Hepatocyte (in vitro differentiated cells): Measurements from ENCODE around the gene LITAFD. TPM values are rescaled to one million over a fixed set of nuclear protein-coding genes. Genes with fewer than 3 reads are reported as not detected.

ENCODE experiments used
- DNase-seq: peaks from one replicate; pipeline ENCODE4 v3.0.0-alpha.2; 2016; ENCODE audit warnings: low spot score
- H2AFZ ChIP-seq: fragments of 200-600 bp; sonication (generic); 2 replicates; pipeline ENCODE4 v1.6.0; 2016; ENCODE audit warnings: antibody characterized with exemption, mild to moderate bottlenecking
- H3K27ac ChIP-seq: fragments of 200-600 bp; sonication (generic); 2 replicates; pipeline ENCODE4 v1.5.1; 2016; ENCODE audit warnings: mild to moderate bottlenecking
- H3K27me3 ChIP-seq: fragments of 200-600 bp; sonication (generic); 2 replicates; pipeline ENCODE4 v1.6.1; 2016
- H3K36me3 ChIP-seq: fragments of 200-600 bp; sonication (generic); replicated peaks from 2 replicates; pipeline ENCODE4 v1.5.1; 2016; ENCODE audit warnings: low read depth; ENCODE audit not compliant: insufficient read depth
- H3K4me1 ChIP-seq: fragments of 200-600 bp; sonication (generic); 2 replicates; pipeline ENCODE4 v1.5.1; 2016; ENCODE audit warnings: mild to moderate bottlenecking, moderate library complexity; ENCODE audit not compliant: insufficient read depth
- H3K4me2 ChIP-seq: fragments of 200-600 bp; sonication (generic); 2 replicates; pipeline ENCODE4 v1.6.0; 2016
- H3K4me3 ChIP-seq: fragments of 200-600 bp; sonication (generic); 2 replicates; pipeline ENCODE4 v1.5.1; 2016; ENCODE audit warnings: mild to moderate bottlenecking
- H3K79me2 ChIP-seq: fragments of 200-600 bp; sonication (generic); 2 replicates; pipeline ENCODE4 v1.6.0; 2017; ENCODE audit warnings: mild to moderate bottlenecking
- H3K9me2 ChIP-seq: fragments of 200-600 bp; sonication (generic); replicated peaks from 2 replicates; pipeline ENCODE4 v1.6.0; 2017; ENCODE audit warnings: mild to moderate bottlenecking; ENCODE audit not compliant: insufficient read depth
- H3K9me3 ChIP-seq: fragments of 200-600 bp; sonication (generic); 2 replicates; pipeline ENCODE4 v1.5.1; 2016; ENCODE audit warnings: low read depth, mild to moderate bottlenecking
- H4K20me1 ChIP-seq: fragments of 200-600 bp; sonication (generic); 2 replicates; pipeline ENCODE4 v1.6.0; 2016; ENCODE audit warnings: mild to moderate bottlenecking; ENCODE audit not compliant: insufficient read depth, poor library complexity, severe bottlenecking
- EZH2 ChIP-seq: fragments of 200-600 bp; sonication (generic); IDR thresholded peaks from 2 replicates; pipeline ENCODE4 v1.6.1; 2016; ENCODE audit warnings: antibody characterized with exemption, mild to moderate bottlenecking, borderline replicate concordance
- EZH2phosphoT487 ChIP-seq: fragments of 200-600 bp; sonication (generic); IDR thresholded peaks from one replicate; pipeline ENCODE4 v1.6.1; 2018; ENCODE audit warnings: antibody characterized with exemption, mild to moderate bottlenecking, low read depth, moderate library complexity; ENCODE audit not compliant: unreplicated experiment, severe bottlenecking
- WGBS: methylation state at CpG from one replicate; pipeline ENCODE4 v1.1.6; 2016; ENCODE audit warnings: low lambda C conversion rate; ENCODE audit errors: missing lambda C conversion rate; 5-methylcytosine and 5-hydroxymethylcytosine counted together
- polyA plus RNA-seq: library from polyadenylated mRNA; unstranded; fragments of >200 nt; fragmentation: Nextera tagmentation; extraction: Ambion mirVana; gene quantifications from 2 replicates; pipeline ENCODE4 v1.2.1, GENCODE V29; 2016
- total RNA-seq: library from RNA; depleted of rRNA; stranded (reverse); fragments of >200 nt; gene quantifications from 2 replicates; pipeline ENCODE4 v1.2.3, GENCODE V29; 2014
- TF ChIP-seq, protein P1 (sequence below): fragments of 200-600 bp; sonication (generic); IDR thresholded peaks from 2 replicates; pipeline ENCODE4 v1.5.1; 2016; ENCODE audit warnings: antibody characterized with exemption, mild to moderate bottlenecking; ENCODE audit not compliant: poor library complexity

The LITAFD gene
- total and polyA plus RNA-seq, 2 experiments from 2014 or later, result not detected

GRCh38 chr16:8865145-8865882, 16.8 kb upstream of the LITAFD start:
- TF ChIP-seq EZH2phosphoT487, result no peak
- TF ChIP-seq, protein P1, sequence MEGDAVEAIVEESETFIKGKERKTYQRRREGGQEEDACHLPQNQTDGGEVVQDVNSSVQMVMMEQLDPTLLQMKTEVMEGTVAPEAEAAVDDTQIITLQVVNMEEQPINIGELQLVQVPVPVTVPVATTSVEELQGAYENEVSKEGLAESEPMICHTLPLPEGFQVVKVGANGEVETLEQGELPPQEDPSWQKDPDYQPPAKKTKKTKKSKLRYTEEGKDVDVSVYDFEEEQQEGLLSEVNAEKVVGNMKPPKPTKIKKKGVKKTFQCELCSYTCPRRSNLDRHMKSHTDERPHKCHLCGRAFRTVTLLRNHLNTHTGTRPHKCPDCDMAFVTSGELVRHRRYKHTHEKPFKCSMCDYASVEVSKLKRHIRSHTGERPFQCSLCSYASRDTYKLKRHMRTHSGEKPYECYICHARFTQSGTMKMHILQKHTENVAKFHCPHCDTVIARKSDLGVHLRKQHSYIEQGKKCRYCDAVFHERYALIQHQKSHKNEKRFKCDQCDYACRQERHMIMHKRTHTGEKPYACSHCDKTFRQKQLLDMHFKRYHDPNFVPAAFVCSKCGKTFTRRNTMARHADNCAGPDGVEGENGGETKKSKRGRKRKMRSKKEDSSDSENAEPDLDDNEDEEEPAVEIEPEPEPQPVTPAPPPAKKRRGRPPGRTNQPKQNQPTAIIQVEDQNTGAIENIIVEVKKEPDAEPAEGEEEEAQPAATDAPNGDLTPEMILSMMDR, result no peak
- no peak for TF ChIP-seq EZH2
- Histone ChIP-seq H3K36me3 (no peaks in the 10 kb centered on the region), H4K20me1 (peaks cover 46% of the 10 kb centered on the region), H3K9me3 (no peaks in the 10 kb centered on the region), H3K4me3 (no peak overlapping the region), H3K4me2 (peak overlapping the region; percentile 87), H3K79me2 (peaks cover 82% of the 10 kb centered on the region), H3K9me2 (no peaks in the 10 kb centered on the region), H3K27me3 (no peaks in the 10 kb centered on the region), H2AFZ (no peak overlapping the region), H3K4me1 (peaks cover 63% of the 10 kb centered on the region), H3K27ac (peak overlapping the region; percentile 96)
- DNase-seq, result no peak
- WGBS, result 87% methylated on average over 14 of the region's 14 CpGs

DNA sequence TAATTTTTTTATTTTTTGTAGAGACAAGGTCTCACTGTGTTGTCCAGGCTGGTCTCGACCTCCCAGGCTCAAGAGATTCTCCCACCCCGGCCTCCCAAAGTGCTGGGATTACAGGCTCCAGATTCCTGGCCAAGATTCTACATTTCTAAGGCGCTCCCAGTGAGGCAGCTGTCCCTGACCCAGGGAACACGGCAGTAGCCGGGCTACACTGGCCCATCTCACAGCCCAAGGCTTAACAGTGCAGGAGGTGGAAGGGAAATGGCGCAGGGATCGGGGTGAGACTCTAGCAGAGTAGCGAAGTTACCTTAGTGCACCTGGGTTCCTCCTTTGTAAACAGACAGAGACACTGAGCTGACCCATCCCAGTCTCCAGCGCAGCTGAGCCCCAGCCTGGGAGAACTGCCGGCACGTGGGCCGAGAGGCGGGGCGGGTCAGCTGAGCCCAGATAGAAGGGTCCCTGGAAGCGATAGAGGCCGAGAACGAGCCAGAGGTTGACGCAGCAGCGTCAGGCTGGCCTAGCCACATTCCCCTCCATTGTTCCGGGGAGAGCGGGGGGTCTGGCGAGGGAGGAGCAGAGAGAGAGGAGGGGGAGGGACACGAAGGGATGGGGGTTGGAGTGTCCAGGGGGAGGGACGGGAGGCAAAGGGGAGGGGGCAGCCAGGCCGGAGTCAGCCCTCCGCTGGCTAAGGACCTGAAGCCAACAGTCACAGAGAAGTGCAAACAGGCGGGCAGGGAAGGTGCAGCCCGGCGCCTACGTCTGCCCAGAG, 15.8 kb upstream of the LITAFD start:
- peak; percentile 77 for DNase-seq
- Histone ChIP-seq H3K4me3 (peak overlapping the region; percentile 100), H3K27ac (peak overlapping the region; percentile 96), H3K4me1 (peaks cover 62% of the 10 kb centered on the region), H3K79me2 (peaks cover 72% of the 10 kb centered on the region), H4K20me1 (peaks cover 40% of the 10 kb centered on the region), H3K36me3 (no peaks in the 10 kb centered on the region), H2AFZ (peak overlapping the region; percentile 16), H3K27me3 (no peaks in the 10 kb centered on the region), H3K9me2 (no peaks in the 10 kb centered on the region), H3K9me3 (no peaks in the 10 kb centered on the region), H3K4me2 (peak overlapping the region; percentile 87)
- TF ChIP-seq, protein P1, result no peak
- TF ChIP-seq EZH2 (no peak), EZH2phosphoT487 (no peak)
- WGBS, result 14% methylated on average over 20 of the region's 30 CpGs

GRCh38 chr16:8866884-8867215, 15.3 kb upstream of the LITAFD start:
- peak overlapping the region; percentile 87 for H3K4me2 ChIP-seq
- no peak overlapping the region for H2AFZ ChIP-seq
- no peak for DNase-seq
- peak overlapping the region; percentile 100 for H3K4me3 ChIP-seq
- peaks cover 36% of the 10 kb centered on the region for H4K20me1 ChIP-seq
- H3K79me2 ChIP-seq, result peaks cover 67% of the 10 kb centered on the region
- no peaks in the 10 kb centered on the region for H3K27me3 ChIP-seq
- H3K36me3 ChIP-seq, result no peaks in the 10 kb centered on the region
- no peaks in the 10 kb centered on the region for H3K9me2 ChIP-seq
- H3K9me3 ChIP-seq, result no peaks in the 10 kb centered on the region
- H3K4me1 ChIP-seq, result peaks cover 59% of the 10 kb centered on the region
- WGBS, result 3% methylated on average over 7 of the region's 16 CpGs
- H3K27ac ChIP-seq, result peak overlapping the region; percentile 96
- TF ChIP-seq EZH2, result no peak
- TF ChIP-seq, protein P1, result no peak
- no peak for TF ChIP-seq EZH2phosphoT487
